Cerebellar cortex (tissue), 1 donor: Measurements from ENCODE around the gene KRTAP12-4.
"Not testable (repeated sequence)": the region's sequence is repeated elsewhere in the genome, so short reads cannot be mapped to it uniquely, and the experiment has no call there.

Experiments used
- DNase-seq: peaks from one replicate; pipeline ENCODE4 v3.0.0-alpha.2; 2015; ENCODE audit warnings: low spot score

The KRTAP12-4 gene

DNA sequence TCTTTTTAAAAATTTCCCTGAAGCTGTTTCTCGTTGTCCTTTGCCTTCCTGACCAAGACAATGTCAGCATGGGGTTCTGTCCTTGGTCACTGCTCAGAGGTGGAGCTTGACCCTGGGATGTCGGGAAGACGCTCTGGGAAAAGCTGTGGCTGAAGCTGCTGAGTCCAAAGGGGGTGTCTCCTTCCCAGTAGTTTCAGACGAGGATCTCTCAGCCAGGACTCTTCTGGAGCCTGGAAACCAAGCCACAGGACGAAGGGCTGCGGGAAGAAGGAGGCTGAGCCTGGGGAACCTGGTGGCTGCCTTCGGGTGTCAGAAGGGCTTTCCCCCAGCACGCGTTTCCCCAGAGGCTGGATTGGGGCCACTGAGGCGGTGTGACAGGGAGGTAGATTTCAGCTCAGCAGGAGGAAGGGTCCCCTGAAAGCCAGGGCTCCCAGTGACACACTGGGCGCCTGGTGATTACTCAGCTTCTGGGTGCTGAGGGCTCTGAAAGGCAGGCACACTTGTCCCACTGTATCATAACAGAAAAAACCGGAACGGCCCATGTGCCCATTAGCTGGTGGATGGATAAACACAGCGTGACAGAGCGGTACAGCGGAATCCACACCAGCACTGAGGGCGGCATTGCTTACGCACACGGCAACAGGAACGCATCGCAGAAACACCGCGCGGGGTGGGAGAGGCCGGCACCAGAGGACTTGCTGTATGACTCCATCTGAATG lies 32.5 kb upstream of the KRTAP12-4 start:
- no peak for DNase-seq

DNA sequence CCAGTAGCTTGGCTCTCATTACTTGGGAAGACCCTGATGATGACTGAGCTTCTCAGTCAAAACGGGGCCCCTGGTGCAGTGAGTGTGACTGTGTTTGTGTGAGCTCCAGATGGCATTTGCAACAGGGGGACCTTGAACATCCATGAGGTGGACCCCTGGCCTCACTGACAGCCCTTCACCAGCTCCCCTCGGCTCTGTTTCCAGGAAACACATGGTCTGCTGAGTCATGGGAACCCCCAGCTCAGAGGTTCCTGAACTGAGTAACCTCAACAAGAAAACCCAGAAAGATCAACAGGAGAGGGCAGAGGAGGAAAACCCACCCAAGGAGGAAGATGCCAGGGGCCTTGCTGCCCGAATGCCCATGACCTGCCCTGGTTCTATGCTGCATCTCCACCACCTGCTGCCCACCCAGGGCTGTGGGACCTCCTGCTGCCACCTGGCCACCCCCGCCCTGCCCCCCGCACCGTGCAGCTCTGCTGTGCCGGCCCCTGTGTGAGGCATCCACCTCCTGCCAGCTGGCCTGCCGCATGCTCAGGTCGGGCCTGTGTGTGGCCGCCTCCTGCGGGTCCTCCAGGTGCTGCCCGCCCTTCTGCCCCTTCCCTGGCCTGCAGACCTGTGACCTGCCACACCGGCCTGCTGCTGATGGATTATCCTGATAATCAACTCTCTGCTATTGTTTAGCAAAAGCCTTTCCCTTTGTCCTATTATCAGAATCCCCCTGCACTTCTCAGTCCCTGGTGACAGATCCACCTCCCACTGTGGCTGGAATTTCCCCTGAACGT lies 31.7 kb upstream of the KRTAP12-4 start:
- DNase-seq, result no peak

GRCh38 chr21:44685050-44685449 lies 30.6 kb upstream of the KRTAP12-4 start:
- DNase-seq, result not testable (repeated sequence)

GRCh38 chr21:44684483-44684882 lies 30.0 kb upstream of the KRTAP12-4 start:
- no peak for DNase-seq

DNA sequence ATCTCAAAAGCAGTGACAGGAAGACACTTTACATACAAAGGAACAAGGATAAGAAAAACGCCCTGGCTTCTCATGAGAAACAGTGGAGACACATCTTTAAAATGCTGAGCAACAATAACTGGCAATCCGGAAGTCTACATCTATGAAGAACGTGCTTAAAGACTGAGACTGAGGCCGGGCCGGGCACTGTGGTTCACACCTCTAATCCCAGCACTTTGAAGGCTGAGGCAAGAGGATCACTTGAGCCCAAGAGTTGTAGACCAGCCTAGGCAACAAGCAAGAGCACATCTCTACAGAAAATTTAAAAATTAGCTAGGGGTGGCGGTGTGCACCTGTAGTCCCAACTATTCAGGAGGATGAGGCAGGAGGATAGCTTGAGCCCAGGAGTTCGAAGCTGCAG lies 29.6 kb upstream of the KRTAP12-4 start:
- DNase-seq, result no peak

DNA sequence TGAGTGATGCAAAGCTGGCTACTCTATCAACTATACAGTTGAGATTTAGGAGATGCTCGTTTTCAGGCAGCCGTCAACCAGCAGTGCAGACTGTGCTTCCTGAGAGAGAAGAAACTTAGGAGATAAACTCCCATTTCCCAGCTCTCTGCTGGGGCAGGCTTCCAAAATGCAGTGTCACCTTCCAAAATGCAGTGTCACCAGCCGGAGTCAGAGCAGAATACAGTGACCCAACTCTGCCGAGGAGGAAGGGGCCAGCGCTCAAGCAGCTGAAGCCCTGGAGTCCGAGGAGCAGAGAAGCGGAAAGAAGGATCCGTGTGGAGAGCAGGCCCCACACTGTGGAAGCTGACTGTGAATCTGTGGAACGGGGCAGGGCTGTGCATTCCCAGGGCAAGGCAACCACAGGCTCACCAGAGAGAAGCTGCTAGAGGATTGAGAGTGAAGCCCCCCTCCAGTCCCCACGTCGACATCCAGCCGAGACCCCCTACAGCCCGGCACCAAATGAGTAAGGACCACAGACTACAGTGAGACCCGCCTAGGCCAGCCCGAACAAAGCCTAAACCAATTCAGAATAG lies 28.2 kb upstream of the KRTAP12-4 start:
- no peak for DNase-seq

GRCh38 chr21:44681861-44682579 lies 27.6 kb upstream of the KRTAP12-4 start, which contains the start of gene KRTAP12-1:
Gene KRTAP12-1, minus strand, starts transcription at chr21:44682163. Its CDS starts 40 bp downstream, at chr21:44682123.
- no peak for DNase-seq

- DNase-seq, result no peak
Observed at GRCh38 chr21:44681152-44681551, 26.7 kb upstream of the KRTAP12-4 start.

GRCh38 chr21:44677881-44678280 lies 23.4 kb upstream of the KRTAP12-4 start:
- DNase-seq, result no peak

DNA sequence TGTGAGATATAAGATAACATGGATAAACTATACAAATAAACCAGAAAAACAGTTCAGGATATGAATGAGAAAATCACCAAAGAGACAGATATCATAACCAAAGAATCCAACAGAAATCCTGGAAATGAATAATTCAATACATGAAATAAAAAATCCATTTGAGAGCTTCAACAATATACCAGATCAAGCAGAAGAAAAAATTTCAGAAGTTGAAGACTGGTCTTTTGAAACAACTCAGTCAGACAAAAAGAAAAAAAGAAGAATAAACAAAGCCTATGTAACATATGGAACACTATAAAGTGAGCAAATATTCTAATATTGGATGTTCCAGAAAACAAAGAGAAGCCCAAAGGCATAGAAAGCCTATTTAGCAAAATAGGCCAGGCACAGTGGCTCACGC lies 17.5 kb upstream of the KRTAP12-4 start:
- DNase-seq, result no peak

GRCh38 chr21:44670642-44671432 lies 16.4 kb upstream of the KRTAP12-4 start:
- no peak for DNase-seq

GRCh38 chr21:44667612-44668011 lies 13.2 kb upstream of the KRTAP12-4 start:
- DNase-seq, result no peak

- no peak for DNase-seq
Observed at GRCh38 chr21:44666401-44667320, 12.2 kb upstream of the KRTAP12-4 start, which contains the start of gene KRTAP12-2. Gene KRTAP12-2, minus strand, starts transcription at chr21:44666927. Its CDS starts 41 bp downstream, at chr21:44666886.

DNA sequence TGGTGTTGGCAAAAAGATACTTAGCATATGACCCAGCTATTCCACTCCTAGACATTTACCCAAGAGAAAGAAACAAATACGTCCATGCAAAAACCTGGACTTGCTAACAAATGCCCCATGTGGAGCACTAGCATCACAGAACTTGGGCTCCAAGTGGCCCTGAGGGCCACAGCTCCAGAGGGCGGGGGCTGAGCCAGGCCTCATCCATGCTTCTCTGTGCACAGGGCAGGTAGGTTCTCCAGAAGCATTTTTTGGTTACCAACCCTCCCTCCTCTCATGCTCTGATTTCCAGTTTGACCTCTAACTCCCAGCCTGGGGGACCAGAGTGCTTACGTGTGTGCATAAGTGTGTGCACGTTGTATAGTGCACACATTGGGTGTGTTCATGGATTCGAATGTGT lies 10.2 kb upstream of the KRTAP12-4 start:
- no peak for DNase-seq

DNA sequence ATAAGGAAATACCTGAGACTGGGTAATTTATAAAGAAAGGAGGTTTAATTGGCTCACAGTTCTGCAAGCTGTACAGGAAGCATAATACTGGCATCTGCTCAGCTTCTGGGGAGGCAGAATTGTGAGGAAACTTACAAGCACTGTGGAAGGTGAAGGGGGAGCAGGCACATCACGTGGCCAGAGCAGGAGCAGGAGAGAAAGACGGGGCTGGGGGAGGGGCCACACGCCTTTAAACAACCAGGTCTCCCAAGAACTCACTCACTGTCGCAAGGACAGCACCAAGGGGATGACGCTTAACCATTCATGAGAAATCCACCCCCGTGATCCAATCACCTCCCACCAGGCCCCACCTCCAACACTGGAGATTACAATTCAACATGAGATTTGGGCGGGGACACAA lies 7.1 kb upstream of the KRTAP12-4 start:
- not testable (repeated sequence) for DNase-seq

DNA sequence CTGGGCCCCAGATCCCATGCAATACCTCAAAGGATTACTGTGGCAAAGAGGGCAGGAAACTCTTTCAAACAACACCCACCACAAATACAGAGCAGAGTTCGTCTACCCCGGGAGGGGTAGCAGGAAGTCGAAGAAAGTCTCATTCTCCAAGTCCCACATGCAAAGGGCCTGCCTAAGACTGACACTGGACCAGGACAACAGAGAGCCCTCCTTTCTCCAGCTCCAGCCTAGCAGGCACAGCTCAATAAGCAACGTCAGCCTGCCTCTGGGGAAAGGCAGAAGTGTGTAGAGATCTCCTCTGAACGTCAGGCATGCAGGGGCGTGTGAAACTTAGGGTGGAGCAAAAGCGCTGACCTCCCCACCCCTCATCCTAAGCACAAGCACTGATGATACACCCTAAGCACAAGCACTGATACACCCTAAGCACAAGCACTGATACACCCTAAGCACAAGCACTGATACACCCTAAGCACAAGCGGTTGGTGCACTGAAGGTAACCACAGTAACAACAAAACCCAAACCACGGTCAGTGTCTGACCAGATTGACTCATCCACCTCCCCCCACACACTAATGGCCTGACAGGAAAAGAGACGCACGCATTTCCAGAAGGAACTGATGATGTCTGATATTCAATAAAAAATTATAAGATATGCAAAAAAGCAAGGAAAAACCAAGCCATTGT lies 4.6 kb upstream of the KRTAP12-4 start:
- DNase-seq, result no peak

DNA sequence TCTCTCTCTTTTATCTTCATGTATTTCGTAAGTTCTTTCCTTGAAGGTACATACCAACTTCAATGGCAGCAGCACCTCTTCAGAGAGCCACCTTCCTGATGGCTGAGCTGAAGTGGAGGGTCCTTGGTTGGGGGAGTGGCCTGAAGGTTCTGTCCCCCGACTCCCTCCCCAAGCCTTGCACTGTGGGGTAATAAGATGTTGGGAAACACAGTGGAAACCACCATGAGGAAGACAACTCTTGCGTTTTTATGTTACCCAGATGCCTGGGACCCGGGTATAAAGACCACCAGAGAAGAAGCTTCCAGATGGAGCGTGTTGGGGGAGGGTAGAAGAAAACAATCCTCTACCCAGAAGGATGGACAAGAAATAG lies 4.1 kb upstream of the KRTAP12-4 start:
- no peak for DNase-seq

GRCh38 chr21:44657635-44658540 lies 3.4 kb upstream of the KRTAP12-4 start, which contains the start of gene KRTAP12-3:
Gene KRTAP12-3, plus strand, starts transcription at chr21:44657932. Its CDS starts 48 bp downstream, at chr21:44657980.
- no peak for DNase-seq

DNA sequence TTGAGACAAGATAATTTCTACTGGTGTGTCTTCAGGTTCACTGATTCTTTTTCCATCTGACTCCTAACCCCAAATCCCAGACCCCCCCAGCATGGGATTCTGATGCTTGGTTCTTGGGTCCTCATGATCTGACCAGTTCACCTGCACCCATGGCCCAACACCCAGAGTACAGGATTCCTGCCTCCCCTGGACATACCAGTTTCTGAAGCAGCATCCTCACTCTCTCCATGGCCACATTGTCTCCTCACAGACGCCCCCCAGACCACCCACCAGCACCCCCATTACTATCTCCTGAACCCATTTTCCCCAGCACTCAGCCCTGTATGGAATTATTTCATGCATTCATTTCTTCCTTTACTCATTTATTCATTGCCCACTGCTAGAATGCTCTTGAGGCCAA lies 2.4 kb upstream of the KRTAP12-4 start:
- no peak for DNase-seq
